GM15510 (cell line): ENCODE data around the gene PAFAH2.

Experiments
- POLR2A ChIP-seq: IDR thresholded peaks from 3 replicates; pipeline ENCODE4 v1.6.1; 2011; ENCODE audit warnings: borderline replicate concordance; ENCODE audit not compliant: insufficient read length; ENCODE audit errors: extremely low read depth

PAFAH2 gene

GRCh38 chr1:26035959-26036755 lies 38.3 kb upstream of the PAFAH2 start:
- TF ChIP-seq POLR2A: no peak

DNA sequence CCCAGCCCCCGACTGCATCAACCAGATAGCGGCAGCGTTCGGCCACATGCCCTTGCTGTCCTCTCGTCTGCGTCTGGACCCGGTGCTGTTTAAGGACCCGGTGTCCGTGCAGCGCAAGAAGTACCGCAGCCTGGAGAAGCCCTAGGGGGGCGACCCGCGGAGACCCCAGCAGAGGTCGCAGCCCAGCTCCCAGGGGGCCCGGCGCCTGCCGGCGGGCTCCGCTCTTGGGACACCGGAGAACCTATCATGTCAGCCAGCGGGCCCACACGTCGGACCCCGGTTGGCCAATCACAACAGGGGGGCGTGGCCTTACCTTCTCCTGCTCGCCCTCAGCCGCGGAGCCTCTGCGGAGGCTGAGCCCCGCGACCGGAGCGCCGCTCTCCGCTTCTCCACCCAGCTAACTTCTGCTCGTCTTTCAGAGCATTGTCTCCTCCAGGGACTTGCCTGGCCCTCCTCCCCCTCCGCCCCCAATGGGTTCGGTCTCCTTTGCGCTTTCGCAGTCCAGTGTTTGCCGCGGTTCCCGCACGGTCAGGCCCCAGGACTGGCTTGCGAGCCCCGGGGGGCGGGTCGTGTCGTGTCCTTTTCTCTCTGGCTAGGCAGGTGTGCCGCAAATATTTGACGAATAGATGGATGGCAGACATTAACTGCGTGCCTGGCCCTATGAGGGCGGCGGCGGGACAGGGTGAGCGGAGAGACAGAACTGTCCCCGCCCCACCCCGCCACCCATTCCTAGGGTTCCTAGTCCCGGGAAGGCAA lies 37.5 kb upstream of the PAFAH2 start:
- peak; percentile 47 for TF ChIP-seq POLR2A

DNA sequence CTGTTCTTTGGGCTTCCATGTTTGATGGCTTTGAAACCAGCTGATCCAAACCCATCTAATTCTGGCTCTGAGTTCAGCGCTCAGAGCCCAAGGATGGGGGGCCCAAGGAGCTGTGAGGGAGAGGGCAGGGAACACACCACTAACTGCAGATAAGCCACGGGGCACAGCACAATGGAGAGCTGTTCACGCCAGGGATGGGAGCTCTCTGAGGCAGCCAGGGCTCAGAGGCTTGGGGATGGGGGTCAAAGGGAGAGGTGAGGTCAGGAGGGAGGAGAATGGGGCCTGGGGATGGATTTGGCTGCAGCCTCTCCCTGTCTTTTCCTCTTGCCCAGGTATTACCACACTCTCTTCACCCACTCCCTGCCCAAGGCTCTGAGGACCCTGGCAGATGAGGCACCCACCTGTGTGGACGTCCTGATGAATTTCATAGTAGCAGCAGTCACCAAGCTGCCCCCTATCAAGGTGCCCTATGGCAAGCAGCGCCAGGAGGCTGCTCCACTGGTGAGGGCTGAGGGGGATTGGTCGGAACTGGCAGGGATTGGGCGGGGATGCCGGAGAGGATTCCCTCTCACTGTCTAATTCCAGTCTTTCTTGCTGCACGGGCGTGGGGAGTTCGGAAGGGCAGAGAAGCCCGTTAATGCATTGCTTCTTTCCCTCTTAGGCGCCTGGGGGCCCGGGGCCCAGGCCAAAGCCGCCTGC lies 36.8 kb upstream of the PAFAH2 start:
- TF ChIP-seq POLR2A: no peak

DNA sequence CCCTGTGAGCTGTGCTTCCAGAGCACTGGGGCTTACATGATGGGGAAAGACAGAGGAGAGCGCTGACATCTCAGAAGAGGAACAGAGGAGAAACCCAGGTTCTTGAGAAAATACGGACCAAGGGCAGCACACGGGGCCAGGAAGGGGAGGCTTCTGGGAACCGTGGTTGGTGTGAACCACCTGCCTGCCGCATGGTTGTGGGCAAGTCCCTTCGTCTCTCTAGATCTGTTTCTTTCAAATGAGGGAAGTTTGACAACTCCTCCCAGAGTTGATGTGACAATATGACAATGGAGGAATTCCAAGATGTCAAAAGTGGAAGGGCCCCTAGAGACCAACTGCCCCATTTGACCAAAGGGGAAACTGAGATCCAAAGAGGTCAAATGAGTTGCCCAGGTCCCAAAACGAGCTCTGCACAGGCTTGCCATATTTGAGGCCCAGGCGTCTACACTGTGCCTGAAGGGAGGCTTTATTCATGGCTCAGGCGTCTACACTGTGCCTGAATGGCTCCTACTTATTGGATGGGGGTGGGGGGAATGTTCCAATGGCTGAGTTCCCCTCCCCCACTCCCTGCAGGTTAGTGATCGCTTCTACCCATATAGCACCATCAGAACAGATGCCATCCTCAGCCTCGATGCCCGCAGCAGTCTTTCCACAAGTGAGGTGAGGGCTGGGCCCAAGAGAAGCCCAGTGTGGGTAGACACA lies 34.9 kb upstream of the PAFAH2 start:
- no peak for TF ChIP-seq POLR2A

GRCh38 chr1:26031611-26032220 lies 33.9 kb upstream of the PAFAH2 start:
- no peak for TF ChIP-seq POLR2A

DNA sequence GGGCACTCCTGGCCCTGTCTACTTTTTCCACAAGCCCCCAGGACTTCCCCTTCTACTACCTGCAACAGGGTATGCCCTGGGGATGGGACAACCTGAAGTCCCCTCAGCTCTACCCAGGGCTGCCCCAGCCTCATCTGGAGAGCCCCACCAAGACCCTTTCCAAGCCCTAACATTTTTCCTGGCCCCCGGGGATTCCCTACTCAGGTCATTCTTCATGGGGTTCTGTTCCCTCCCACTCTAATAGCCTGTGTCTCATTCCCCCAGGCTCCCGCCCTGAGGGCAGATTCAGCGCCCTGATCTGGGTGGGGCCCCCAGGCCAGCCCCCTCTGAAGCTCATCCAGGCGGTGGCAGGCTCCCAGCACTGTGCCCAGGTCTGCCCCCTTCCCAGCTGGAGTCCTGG lies 33.3 kb upstream of the PAFAH2 start:
- TF ChIP-seq POLR2A: no peak

GRCh38 chr1:26029864-26030481 lies 32.1 kb upstream of the PAFAH2 start:
- TF ChIP-seq POLR2A: no peak

GRCh38 chr1:26029054-26029863 lies 31.4 kb upstream of the PAFAH2 start:
- no peak for TF ChIP-seq POLR2A

GRCh38 chr1:26028490-26028980 lies 30.7 kb upstream of the PAFAH2 start:
- no peak for TF ChIP-seq POLR2A

GRCh38 chr1:26027716-26028489 lies 30.0 kb upstream of the PAFAH2 start:
- no peak for TF ChIP-seq POLR2A

GRCh38 chr1:26025517-26025916 lies 27.7 kb upstream of the PAFAH2 start:
- TF ChIP-seq POLR2A: no peak

DNA sequence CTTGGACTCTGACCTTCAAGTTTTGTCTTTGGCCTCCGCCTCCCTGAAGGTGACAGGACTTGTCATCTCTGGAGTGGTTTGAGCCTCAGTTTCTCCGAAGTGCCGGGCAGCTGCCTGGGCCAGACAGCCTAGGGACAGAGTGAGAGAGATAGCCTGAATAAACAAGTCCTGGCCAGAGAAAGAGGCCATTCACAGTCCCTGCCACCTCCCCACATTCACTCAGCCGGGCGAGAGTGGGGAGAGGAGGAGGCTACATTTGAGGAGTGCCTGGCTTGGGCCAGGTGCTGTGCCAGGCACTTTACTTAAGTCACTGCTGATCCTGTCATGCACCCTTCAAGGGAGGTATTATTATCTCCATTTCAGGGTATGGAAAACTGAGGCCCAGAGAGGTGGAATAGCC lies 27.2 kb upstream of the PAFAH2 start:
- TF ChIP-seq POLR2A: no peak
